Stimulated activated CD4-positive, alpha-beta T cell treated with anti-CD3 and anti-CD28 coated beads, Interleukin-1b, Interleukin-23, amount 100 ng/mL, for 4 hours (primary cell): ENCODE measurements around the gene ACTA1.
"Not testable (repeated sequence)": the region's sequence is repeated elsewhere in the genome, so short reads cannot be mapped to it uniquely, and the experiment has no call there.

Source experiments
- DNase-seq, 2 donors: peaks; one replicate each; pipeline ENCODE4 v3.0.0-alpha.2; 2020; ENCODE audit warnings: low read depth in 2 of 2

ACTA1 gene

DNA sequence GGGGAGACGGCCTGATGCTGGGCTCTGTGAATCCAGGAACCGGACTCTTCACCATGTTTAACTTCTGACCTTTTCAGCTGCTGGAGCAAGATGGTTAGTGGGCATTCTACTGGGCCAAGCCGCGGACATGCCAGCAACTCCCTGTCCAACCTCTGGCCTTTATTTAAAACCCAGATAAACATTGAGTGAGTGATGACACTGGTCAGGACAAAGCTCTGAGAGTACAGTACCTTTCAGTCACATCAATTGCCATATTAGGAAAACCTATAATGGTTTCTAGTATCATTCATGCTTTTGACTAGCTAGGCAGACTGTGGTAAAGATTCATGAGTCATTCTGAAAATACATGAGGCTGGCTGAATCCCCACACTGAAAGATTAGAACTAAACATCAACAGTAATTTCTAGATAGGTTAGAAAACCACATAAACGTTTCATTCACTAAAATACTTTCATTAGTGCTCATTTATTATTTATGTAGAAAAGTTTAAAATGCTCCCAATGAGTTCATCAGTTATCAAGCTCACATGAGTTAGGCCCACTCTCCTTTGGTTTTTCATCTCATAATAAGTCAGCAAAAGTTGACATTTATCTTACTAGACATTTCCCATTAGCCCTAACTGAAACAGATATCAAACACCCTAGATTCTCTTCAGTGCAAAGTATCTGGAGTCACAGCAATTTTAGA is 7.1 kb upstream of the ACTA1 start:
- no peak for DNase-seq

DNA sequence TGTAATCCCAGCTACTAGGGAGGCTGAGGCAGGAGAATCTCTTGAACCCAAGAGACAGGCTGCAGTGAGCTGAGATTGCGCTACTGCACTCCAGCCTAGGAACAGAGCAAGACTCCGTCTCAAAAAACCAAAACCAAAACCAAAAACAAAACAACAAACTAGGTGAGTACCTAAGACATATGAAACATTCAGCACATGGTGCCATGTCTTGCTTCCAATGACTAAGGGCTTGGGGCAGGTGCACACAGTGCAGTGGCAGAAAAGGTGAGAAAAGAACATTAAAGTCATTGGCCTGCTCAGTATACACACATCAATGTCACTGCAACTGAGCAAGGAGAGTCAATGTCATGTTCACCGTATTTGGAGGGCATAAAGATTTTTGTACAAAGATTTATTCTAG is 4.1 kb upstream of the ACTA1 start:
- DNase-seq: no peak

DNA sequence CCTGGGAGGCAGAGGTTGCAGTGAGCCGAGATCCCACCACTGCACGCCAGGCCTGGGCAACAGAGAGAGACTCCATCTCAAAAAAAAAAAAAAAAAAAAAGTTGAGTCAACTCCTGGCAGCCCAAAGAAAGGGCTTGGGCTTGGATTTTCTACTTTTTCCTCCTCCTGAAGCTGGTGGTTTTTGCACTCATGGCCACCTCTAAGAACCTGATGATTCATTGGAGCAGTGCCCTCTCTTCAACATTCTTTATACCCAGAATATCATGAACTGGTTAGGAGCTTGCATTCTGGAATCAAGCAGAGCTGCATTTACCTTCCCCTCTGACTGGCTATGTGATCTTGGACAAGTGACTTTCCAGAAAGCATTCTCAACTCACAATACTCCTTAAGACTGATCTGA is 3.5 kb upstream of the ACTA1 start:
- no peak for DNase-seq

DNA sequence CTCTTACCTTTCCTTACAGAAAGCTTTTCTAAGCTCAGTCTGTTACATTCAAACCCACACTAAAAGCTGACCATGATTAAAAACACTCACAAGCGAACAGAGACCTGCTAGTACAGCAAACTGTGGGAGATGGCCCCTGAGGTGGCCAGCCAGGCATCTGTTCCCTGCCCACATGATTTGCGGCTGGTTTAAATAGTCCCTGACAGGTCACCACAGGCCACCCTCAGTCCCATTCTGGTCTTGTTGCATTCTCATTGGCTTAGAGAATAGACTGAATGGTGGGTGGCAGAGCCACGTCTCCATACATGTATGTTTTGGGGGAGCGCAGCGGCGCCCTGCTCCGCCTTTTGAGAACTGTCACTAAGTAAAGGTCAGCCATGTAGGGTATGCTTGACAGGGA is 2.3 kb upstream of the ACTA1 start:
- no peak for DNase-seq

DNA sequence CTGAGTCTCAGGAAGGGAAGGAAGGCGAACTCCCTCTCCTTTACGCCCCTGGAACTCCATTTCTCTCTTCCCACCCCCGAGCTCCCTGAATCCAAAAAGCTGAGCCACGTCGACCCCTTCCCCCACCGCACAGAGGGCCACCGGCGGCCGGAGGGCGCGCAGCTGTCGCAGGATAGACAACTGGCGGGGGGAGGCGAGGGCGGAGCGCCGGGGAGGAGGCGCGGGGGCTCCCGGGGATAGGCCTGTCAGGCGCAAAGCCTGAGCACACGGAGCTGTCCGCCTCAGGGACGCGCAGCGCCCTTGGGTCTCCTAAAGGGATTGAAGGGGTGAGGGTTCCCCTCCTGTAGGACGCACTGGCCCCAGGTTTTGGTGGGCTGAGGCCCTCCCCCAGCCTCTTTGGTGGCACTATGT is 752 bp upstream of the ACTA1 start:
- DNase-seq: no peak

DNA sequence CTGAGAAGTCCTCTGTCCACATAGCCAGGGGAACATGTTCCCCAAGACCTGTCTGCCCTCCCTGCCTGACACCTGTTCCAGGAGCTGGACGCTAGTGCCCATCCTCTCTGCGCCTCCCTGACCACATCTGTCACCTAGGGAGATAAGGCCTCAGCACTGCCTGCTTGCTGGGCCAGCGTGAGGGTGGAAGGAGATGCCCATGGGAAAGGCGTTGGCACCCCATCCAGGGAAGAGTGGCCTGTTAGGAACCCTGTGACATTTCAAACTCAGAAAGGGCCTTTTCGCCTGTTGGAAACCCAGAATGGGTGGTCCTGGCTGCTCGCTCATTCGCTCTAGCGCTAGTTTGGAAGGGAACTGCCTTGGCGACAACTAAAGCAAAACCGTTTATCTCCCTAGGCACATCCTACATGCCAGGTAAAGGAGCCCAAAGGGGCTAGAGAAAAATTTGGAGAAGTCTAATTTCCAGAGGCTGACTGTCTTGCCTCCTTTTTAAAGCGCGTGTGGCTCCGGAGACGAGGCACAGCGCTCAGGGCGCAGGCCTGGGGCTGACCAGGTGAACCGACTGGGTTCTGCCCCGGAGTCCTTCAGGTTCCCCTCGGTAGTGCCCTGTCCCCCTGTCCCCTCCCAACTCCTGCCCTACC is 410 bp downstream of the ACTA1 start:
- no peak for DNase-seq

DNA sequence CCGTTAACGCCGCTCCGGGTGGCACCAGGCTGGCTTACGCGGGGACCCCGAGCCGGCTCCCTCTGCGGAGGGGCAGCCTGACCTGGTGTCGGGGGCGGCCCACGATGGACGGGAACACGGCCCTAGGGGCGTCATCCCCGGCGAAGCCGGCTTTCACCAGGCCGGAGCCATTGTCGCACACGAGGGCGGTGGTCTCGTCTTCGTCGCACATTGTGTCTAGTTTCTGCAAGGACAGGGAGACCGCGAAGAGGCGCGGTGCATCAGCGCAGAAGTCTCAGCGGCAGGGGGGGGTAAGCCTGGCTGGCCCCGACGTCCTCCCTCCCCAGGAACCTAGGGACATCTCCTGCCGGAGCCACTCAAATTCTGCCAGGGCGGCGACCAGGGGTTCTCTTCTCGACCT is 989 bp downstream of the ACTA1 start:
- no peak for DNase-seq

DNA sequence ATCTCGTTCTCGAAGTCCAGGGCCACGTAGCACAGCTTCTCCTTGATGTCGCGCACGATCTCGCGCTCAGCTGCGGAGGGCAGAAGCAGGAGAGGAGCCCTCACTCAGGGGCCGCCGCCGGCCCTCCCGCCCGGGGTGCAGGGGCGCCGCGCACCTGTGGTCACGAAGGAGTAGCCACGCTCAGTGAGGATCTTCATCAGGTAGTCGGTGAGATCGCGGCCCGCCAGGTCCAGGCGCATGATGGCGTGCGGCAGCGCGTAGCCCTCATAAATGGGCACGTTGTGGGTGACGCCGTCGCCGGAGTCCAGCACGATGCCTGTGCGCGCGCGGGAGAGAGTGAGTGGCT is 1.8 kb downstream of the ACTA1 start:
- DNase-seq: no peak

DNA sequence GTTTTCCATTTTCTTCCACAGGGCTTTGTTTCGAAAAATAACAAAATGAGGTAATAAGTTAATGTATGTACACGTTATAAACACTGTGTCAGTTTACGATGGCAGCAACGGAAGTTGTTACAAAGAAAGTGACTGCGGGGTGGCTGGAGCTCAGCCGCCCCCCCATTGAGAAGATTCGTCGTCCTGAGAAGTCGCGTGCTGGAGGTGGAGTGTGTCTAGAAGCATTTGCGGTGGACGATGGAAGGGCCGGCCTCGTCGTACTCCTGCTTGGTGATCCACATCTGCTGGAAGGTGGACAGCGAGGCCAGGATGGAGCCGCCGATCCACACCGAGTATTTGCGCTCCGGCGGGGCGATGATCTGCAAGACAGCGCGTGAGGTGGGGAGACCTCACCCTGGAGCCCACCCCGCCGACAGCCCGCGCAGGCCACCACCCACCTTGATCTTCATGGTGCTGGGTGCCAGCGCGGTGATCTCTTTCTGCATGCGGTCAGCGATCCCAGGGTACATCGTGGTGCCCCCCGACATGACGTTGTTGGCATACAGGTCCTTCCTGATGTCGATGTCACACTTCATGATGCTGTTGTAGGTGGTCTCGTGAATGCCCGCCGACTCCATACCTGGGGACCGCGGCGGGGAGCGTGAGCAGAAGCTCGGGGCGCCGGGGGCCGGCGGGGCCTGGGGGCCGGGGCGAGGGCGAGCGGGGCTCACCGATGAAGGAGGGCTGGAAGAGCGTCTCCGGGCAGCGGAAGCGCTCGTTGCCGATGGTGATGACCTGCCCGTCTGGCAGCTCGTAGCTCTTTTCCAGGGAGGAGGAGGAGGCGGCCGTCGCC is 2.4 kb downstream of the ACTA1 start:
- no peak for DNase-seq

DNA sequence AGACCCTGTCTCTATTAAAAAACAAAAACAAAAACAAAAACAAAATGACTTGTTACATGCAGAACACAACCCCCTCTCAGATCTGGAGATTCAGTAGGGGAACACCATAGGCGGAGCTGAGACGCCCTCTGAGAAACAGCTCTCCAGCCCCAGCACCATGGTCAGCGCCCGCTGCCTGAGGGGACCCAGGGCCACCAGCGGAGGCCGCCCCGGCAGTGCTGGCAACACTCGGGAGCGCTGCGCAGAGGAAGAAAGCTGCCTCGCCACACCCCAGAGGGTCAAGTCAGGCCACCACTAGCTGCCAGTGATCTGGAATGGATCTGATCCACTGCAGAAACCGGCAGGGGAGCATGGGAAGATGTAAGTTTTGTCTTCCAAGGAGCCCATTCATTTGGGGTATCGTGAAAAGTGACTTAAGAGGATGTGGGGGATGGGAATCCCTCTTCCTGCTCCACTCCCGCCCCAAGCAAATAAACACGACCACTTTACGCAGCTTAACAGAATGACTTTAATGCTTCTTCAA is 3.1 kb downstream of the ACTA1 start:
- peak in 1 of 2 donors; percentile 39 for DNase-seq

DNA sequence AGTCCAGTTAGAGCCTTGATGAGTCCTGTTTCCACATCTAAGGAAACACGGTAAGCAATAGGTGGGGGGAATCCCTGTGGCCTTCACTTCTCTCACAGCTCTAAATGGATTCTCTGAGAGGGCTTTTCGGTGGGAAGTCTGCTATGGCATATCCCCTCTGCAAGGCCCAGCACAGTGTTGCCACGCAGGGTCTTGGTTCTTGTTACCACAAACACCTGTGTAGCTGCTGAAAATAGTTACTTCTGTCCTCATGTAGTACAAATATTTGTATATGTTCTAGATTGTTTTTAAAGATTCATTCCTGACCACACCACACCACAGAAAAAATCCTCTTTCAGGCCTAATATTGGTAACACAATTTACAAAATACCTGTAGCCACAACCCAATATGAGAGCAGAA is 5.6 kb downstream of the ACTA1 start:
- no peak for DNase-seq

DNA sequence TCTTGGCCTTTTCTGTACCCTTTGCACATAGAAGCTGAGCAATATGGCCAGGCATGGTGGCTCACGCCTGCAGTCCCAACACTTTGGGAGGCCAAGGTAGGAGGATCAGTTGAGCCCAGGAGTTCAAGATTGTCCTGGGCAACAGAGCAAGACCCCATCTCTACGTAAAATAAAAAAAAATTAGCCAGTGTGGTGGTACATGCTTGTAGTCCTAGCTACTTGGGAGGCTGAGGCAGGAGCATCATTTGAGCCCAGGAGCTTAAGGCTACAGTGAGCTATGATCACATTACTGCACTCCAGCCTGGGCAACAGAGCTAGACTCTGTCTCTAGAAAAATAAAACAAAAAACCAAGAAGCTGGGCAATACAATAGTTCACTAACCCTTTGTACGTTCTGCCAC is 6.3 kb downstream of the ACTA1 start:
- DNase-seq: no peak

DNA sequence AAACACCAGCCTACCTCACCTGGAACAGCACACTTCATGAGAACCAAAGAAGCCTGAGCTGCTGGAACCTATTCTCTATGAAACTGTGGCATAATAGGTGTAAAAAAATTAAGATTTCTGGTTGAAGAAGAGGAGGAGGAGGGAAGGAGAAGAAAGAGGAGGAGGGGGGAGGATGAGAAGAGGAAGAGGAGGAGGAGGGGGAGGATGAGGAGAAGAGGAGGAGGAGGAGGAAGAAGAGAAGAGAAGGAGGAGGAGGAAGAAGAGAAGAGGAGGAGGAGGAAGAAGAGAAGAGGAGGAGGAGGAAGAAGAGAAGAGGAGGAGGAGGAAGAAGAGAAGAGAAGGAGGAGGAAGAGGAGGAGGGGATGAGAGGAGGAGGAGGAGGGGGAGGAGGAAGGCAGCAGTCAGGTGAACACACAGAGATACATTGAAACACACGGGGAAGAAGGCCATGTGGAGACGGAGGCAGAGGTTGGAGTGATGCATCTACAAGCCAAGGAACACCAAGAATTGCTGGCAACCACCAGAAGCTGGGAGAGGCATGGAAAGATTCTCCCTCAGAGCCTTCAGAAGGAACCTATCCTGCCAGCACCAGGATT is 8.2 kb downstream of the ACTA1 start:
- no peak for DNase-seq

DNA sequence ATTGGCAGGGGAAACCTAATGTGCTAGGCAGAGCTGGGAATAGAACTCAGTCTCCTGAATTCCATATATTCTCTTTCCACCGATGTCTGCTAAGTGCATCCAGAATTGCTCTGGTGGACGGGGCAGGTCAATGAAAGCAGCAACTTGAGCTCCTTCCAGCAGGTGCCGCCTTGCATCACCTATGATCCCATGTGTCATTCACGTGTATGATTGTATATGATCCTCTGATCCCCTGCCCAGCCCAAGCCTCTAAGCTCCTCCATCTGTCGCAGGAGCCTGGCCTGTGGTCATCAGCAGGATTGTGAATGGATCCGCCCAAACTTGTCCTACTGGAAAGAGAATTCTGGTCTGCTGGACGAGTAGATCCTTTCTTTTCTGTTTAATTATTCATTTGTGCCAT is 13.1 kb downstream of the ACTA1 start:
- no peak for DNase-seq

DNA sequence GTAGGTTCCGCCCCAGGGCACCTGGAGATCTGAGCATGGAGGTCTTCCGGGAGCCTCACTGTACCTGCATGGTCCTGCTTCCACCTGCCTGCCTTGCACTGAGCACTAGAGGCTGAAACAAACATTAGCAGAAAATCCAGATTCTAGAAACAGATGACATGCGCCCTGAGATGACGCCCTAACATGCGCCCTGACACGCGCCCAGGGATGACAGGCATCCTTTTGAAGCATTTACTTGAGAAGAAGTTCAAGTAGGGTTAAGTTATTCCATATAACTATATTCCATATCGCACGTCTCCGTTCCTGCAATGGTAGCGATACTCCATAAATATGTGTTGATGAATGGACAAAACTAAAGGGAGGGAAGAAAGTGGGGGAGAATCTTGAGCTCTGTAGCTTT is 13.7 kb downstream of the ACTA1 start:
- DNase-seq: no peak

DNA sequence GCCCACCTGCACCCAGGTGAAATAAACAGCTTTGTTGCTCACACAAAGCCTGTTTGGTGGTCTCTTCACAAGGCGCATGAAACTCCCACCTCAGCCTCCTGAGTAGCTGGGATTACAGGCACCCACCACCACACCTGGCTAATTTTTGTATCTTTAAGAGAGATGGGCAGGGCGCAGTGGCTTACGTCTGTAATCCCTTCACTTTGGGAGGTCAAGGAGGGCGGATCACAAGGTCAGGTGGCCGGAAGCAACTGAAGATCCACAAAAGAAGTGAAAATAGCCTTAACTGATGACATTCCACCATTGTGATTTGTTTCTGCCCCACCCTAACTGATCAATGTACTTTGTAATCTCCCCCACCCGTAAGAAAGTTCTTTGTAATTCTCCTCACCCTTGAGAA is 15.3 kb downstream of the ACTA1 start:
- not testable (repeated sequence) for DNase-seq

DNA sequence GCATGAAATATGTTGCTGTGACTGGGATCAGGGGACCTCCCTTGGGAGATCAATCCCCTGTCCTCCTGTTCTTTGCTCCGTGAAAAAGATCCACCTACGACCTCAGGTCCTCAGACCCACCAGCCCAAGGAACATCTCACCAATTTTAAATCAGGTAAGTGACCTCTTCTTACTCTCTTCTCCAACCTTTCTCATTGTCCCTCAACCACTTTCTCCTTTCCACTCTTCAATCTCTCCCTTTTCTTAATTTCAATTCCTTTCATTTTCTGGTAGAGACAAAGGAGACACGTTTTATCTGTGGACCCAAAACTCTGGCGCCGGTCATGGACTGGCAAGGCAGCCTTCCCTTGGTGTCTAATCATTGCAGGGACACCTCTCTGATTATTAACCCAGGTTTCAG is 21.1 kb downstream of the ACTA1 start:
- not testable (repeated sequence) for DNase-seq

DNA sequence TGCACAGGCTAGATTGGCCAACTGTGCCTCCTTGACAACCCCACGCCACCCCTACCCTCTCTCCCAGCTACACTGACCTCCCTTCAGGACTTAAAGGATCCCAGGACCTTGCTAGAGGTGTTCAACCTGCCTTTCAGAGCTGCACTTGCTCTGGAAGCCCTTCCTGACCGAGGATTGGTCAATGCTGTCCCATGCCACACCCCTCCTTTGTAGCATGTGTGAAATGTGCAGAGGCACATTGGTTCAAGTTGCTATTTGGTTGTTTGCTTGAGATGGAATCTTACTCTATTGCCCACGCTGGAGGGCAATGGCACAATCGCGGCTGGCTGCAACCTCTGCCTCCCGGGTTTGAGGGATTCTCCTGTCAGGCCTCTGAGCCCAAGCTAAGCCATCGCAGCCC is 21.8 kb downstream of the ACTA1 start:
- DNase-seq: no peak

DNA sequence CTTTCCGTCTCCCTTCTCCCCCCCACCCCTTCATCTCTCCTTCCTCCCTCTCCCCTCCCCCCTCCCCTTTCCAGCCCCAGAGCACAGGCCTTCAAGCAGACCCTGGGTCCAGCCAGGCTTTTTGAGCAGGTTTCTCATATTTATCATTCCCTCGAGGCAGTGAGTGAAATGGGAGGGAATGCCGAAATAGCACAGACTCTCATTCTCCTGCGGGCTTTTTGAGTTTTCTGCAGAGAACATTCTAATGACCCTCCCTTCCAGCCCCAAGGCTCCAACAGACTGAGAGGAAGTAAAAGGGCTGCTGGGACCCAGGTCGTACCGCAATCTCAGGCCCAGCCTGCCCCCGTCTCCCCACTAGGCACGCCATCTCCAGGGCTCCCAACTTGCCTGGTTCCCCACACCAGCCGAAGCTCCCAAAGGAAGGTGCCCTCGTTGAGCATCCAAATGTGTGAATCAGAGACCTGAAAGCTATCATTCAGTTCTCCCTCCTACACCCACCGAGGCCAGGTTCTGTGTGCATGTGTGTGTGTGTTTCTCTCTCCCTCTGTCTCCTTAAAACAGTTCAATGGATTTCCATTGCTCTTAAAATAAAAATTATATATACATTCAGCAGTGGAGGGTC is 22.3 kb downstream of the ACTA1 start:
- DNase-seq: no peak

DNA sequence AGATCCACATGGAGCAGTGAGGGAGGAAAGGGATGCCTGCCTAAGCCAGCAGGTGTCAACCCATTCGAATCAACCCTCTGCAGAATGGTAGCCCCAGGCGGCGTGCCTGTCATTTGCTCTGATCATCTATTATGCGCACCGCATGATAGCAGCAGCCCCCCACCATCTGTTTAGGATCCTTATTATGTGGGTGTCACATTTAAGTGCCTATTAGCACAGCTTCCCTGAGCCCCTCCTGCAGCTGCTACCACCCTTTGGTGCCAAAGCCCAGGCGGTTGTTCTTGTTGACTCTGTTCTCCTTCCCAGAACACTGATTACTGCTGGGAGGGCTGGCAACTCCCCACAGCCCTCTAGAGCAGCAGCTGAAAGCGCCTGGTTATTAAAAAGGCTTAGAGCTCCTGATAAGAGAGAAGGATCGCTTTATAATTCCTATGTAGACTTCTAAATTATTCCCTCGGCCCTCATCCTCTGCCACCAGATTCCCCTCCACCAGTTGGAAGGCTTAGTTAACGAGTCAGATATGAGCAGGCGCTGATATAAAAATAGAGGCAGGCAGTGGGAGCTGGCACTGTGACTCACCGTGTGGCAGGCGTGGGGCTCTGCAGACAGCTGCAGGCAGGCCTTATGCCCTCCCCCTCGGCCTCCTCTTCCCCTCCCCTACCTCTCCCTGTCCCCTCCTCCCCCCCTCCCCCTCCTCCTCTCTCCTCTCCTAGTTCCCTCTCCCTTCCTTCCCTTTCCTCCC is 23.0 kb downstream of the ACTA1 start:
- no peak for DNase-seq

DNA sequence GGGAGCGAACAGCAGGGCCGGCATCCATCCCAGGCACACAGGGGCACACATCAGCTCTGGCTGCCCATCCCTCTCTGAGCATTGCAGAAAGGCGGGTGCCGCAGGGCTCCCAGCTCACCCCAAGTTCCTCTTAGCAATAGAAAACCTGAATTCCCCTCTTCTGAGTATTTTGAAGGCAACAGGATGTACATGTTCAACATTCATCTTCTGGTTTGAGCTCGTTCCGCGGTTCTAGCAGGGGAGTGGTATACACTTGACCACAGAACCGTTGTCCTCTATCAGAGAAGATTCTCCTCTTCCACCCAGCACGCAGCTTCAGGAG is 23.6 kb downstream of the ACTA1 start:
- no peak for DNase-seq
